HepG2 (cell line): ENCODE results near the gene MIER1. TPM values are rescaled to one million over a fixed set of nuclear protein-coding genes. Genes with fewer than 3 reads are reported as not detected.

Experiments
- ATAC-seq: fragments of 200-7000 bp; cut with Tn5 transposase; 3 replicates; pipeline ENCODE4 v1.9.1; 2020; ENCODE audit warnings: mild to moderate bottlenecking, moderate library complexity
- BruUV-seq: library from RNA; stranded (reverse); fragments of 400-500 nt; replicated peaks from 2 replicates; lab custom pipeline; 2021; lab: Mats Ljungman, UMichigan
- CTCF ChIA-PET: fragments of 300-600 bp; formaldehyde crosslinking; extraction: SDS; loops from one replicate; lab custom pipeline; 2021; ENCODE audit warnings: low total read pairs, inconsistent platforms, low intra/inter-chr PET ratio; lab: Yijun Ruan, JAX
- POLR2A ChIA-PET: fragments of 350-600 bp; sonication (Branson Sonifier 250); formaldehyde crosslinking; loops from one replicate; lab custom pipeline; 2020; ENCODE audit warnings: antibody characterized with exemption, inconsistent platforms; lab: Yijun Ruan, JAX
- DNase-seq: peaks from one replicate; pipeline ENCODE4 v3.0.0-alpha.2; 2015; ENCODE audit warnings: low spot score
- FAIRE-seq: peaks from 3 replicates; lab custom pipeline; 2011; peaks lifted over from hg19 to GRCh38; lab: Jason Lieb, UNC
- H2AFZ ChIP-seq: one replicate; pipeline ENCODE4 v1.6.1; 2011; ENCODE audit warnings: low read length, inconsistent platforms
- H3K27ac ChIP-seq: fragments of 300-600 bp; 3 replicates; pipeline ENCODE4 v1.8.0; 2011; ENCODE audit warnings: mixed run types, mild to moderate bottlenecking, mixed read lengths, low read length, inconsistent platforms; ENCODE audit not compliant: insufficient read depth; ENCODE audit errors: extremely low read length
- H3K27me3 ChIP-seq, 2 experiments: fragments of 200-600 bp in 1 of 2; 2 replicates in 1 of 2; 3 replicates in 1 of 2; pipeline versions ENCODE4 v1.6.0 to v1.8.0; 2011; ENCODE audit warnings: low read length in 2 of 2, mild to moderate bottlenecking in 2 of 2, moderate library complexity in 2 of 2, inconsistent platforms in 1 of 2; ENCODE audit not compliant: insufficient read depth in 2 of 2, control insufficient read depth in 1 of 2
- H3K36me3 ChIP-seq, 2 experiments: fragments of 200-600 bp in 1 of 2; replicated peaks in 1 of 2; 2 replicates in 1 of 2; 3 replicates in 1 of 2; pipeline versions ENCODE4 v1.5.1 to v1.8.0; 2011; ENCODE audit warnings: low read length in 2 of 2, inconsistent platforms in 1 of 2; ENCODE audit not compliant: insufficient read depth in 2 of 2, control insufficient read depth in 1 of 2
- H3K4me1 ChIP-seq: 2 replicates; pipeline ENCODE4 v1.5.1; 2012; ENCODE audit warnings: low read length, inconsistent platforms; ENCODE audit not compliant: insufficient read depth
- H3K4me2 ChIP-seq: 2 replicates; pipeline ENCODE4 v1.6.0; 2011; ENCODE audit warnings: low read depth, low read length, inconsistent platforms
- H3K4me3 ChIP-seq, 3 experiments: fragments of 200-600 bp in 1 of 3; sonication (generic), shearing (Covaris generic) in 1 of 3; replicated peaks in 1 of 3; 2 replicates each; pipeline ENCODE4 v1.5.1; 2011 to 2016; ENCODE audit warnings: low read length in 3 of 3, inconsistent platforms in 2 of 3, low read depth in 2 of 3, mild to moderate bottlenecking in 2 of 3, control low read depth in 1 of 3, mixed read lengths in 1 of 3; ENCODE audit not compliant: insufficient read depth in 1 of 3
- H3K79me2 ChIP-seq: one replicate; pipeline ENCODE4 v1.6.1; 2011; ENCODE audit warnings: low read length, inconsistent platforms; ENCODE audit not compliant: insufficient read depth
- H3K9ac ChIP-seq: 2 replicates; pipeline ENCODE4 v1.6.0; 2011; ENCODE audit warnings: mild to moderate bottlenecking, low read depth, low read length, inconsistent platforms; ENCODE audit not compliant: insufficient read depth
- H3K9me3 ChIP-seq: 2 replicates; pipeline ENCODE4 v1.5.1; 2012; ENCODE audit warnings: mild to moderate bottlenecking, low read length
- H4K20me1 ChIP-seq: 2 replicates; pipeline ENCODE4 v1.6.0; 2011; ENCODE audit warnings: inconsistent platforms, mild to moderate bottlenecking, low read length, moderate library complexity; ENCODE audit not compliant: insufficient read depth
- EHMT2 ChIP-seq: fragments of 200-600 bp; sonication (generic); IDR thresholded peaks from 2 replicates; pipeline ENCODE4 v1.7.0; 2017; ENCODE audit warnings: antibody characterized with exemption, low read depth, low read length, borderline replicate concordance
- EZH2 ChIP-seq: conservative IDR thresholded peaks from 2 replicates; pipeline ENCODE4 v1.6.1; 2012; ENCODE audit warnings: mild to moderate bottlenecking, low read depth, low read length, moderate library complexity
- HOXA3 ChIP-seq: sonication (generic); formaldehyde crosslinking; IDR thresholded peaks from 2 replicates; pipeline ENCODE4 v1.5.0; 2020; ENCODE audit warnings: missing genetic modification reagents
- IRX3 ChIP-seq: sonication (generic); formaldehyde crosslinking; IDR thresholded peaks from 2 replicates; pipeline ENCODE4 v1.8.1; 2023; ENCODE audit warnings: mild to moderate bottlenecking, low read depth, missing genetic modification reagents, borderline replicate concordance
- MAFF ChIP-seq: IDR thresholded peaks from 2 replicates; pipeline ENCODE4 v1.6.1; 2011; ENCODE audit warnings: low read depth, low read length, improper control_type of control experiment
- NR1H2 ChIP-seq: sonication (generic); formaldehyde crosslinking; IDR thresholded peaks from 2 replicates; pipeline ENCODE4 v1.8.1; 2022; ENCODE audit warnings: low read depth, missing genetic modification reagents, borderline replicate concordance
- PBX3 ChIP-seq: sonication (generic); formaldehyde crosslinking; IDR thresholded peaks from 2 replicates; pipeline ENCODE4 v1.8.1; 2023; ENCODE audit warnings: missing genetic modification reagents, inconsistent platforms, borderline replicate concordance
- RAD51 ChIP-seq: fragments of 450-650 bp; IDR thresholded peaks from 2 replicates; pipeline ENCODE4 v1.6.1; 2016; ENCODE audit warnings: borderline replicate concordance
- REXO4 ChIP-seq: sonication (generic); formaldehyde crosslinking; IDR thresholded peaks from 2 replicates; pipeline ENCODE4 v1.8.0; 2022; ENCODE audit warnings: missing genetic modification reagents, mild to moderate bottlenecking, borderline replicate concordance
- SP5 ChIP-seq: IDR thresholded peaks from 2 replicates; pipeline ENCODE4 v1.6.1; 2016; ENCODE audit warnings: low read depth, borderline replicate concordance
- TCF12 ChIP-seq, 2 experiments: fragments of 450-650 bp in 1 of 2; sonication (generic) in 1 of 2; formaldehyde crosslinking in 1 of 2; IDR thresholded peaks; 2 replicates each; pipeline versions ENCODE4 v1.6.1 to v1.8.0; 2017 to 2022; ENCODE audit warnings: antibody characterized with exemption in 1 of 2, mild to moderate bottlenecking in 1 of 2, missing genetic modification reagents in 1 of 2, moderate library complexity in 1 of 2
- ZBTB20 ChIP-seq: sonication (generic); formaldehyde crosslinking; IDR thresholded peaks from 2 replicates; pipeline ENCODE4 v1.8.1; 2023; ENCODE audit warnings: missing genetic modification reagents, low read depth, mild to moderate bottlenecking, borderline replicate concordance
- ZFAT ChIP-seq: sonication (generic); formaldehyde crosslinking; conservative IDR thresholded peaks from 2 replicates; pipeline ENCODE4 v1.8.1; 2023; ENCODE audit warnings: missing genetic modification reagents, inconsistent platforms
- ZNF496 ChIP-seq: sonication (generic); formaldehyde crosslinking; IDR thresholded peaks from 2 replicates; pipeline ENCODE4 v1.8.1; 2023; ENCODE audit warnings: mild to moderate bottlenecking, moderate library complexity, missing genetic modification reagents; ENCODE audit not compliant: insufficient replicate concordance
- ZNF709 ChIP-seq: sonication (generic); formaldehyde crosslinking; IDR thresholded peaks from 2 replicates; pipeline ENCODE4 v1.5.0; 2020; ENCODE audit warnings: mild to moderate bottlenecking, missing genetic modification reagents
- WGBS: methylation state at CpG from one replicate; pipeline ENCODE4 v1.1.6; 2017; ENCODE audit warnings: low lambda C conversion rate; 5-methylcytosine and 5-hydroxymethylcytosine counted together
- in situ Hi-C: cut with HindIII; loops from 2 replicates; pipeline ENCODE4 v1.10.0; 2017; ENCODE audit warnings: low pct_unique_long_range_greater_than_20kb; ENCODE audit not compliant: extremely low pct_ligation_motif_present
- intact Hi-C: fragments of 100-400 bp; cut with micrococcal nuclease; formaldehyde crosslinking; loops from one replicate; pipeline ENCODE4 v1.10.0; 2022; ENCODE audit not compliant: unreplicated experiment
- polyA plus RNA-seq, 8 experiments: library from polyadenylated mRNA; depleted of rRNA in 3 of 8; stranded (reverse) in 7 of 8; unstranded in 1 of 8; fragments of >200 nt; fragmentation: Illumina TruSeq in 4 of 8; extraction: Trizol in 4 of 8; gene quantifications; 2 replicates each; pipeline versions ENCODE4 v1.2.1 to v1.2.3, GENCODE V29; 2011 to 2016; ENCODE audit warnings: low read depth in 4 of 8, missing spikeins in 1 of 8, mixed read lengths in 1 of 8; ENCODE audit not compliant: insufficient read depth in 1 of 8
- total RNA-seq, 5 experiments: library from RNA; depleted of rRNA; stranded (reverse); fragments of >200 nt; fragmentation: Illumina TruSeq; extraction: Trizol; gene quantifications; 2 replicates each; pipeline ENCODE4 v1.2.3, GENCODE V29; 2016; ENCODE audit warnings: low read depth in 1 of 5

MIER1 gene
- total and polyA plus RNA-seq, 2 of the 13 experiments (the other 11 are each of a cell fraction or from before 2014, with no cell fraction given), result 7.0 to 30.4 TPM

GRCh38 chr1:67019121-67019520 is 94.3 kb downstream of the MIER1 start:
- Histone ChIP-seq H3K4me2 (no peak overlapping the region), H3K79me2 (no peaks in the 10 kb centered on the region), H3K27ac (no peak overlapping the region), H3K36me3 (peaks cover 10 to 44% of the 10 kb centered on the region in 2 experiments; a peak in 4 of 5 replicates), H4K20me1 (no peaks in the 10 kb centered on the region), H3K4me3 (no peak overlapping the region), H3K9me3 (no peaks in the 10 kb centered on the region), H2AFZ (no peak overlapping the region), H3K4me1 (no peaks in the 10 kb centered on the region), H3K9ac (no peak overlapping the region), H3K27me3 (no peaks in the 10 kb centered on the region)
- TF ChIP-seq SP5 (no peak), HOXA3 (CRISPR knock-in tag) (no peak), ZFAT (CRISPR knock-in tag) (no peak), EZH2 (no peak)
- no peak for FAIRE-seq
- intact Hi-C loops, result no loop called here
- CTCF ChIA-PET, result no interaction called here
- no TSS peak for BruUV-seq
- no peak for ATAC-seq
- DNase-seq, result no peak
- WGBS, result 96% methylated on average over 4 of the region's 4 CpGs
- POLR2A ChIA-PET, result interaction anchor here (1.2 kb wide), 1 partner anchor 89 kb away, joined by 3 read pairs; no protein-coding TSS in a partner anchor
- in situ Hi-C loops, result no loop called here

GRCh38 chr1:67019600-67020136 is 94.9 kb downstream of the MIER1 start:
- peaks cover 10 to 50% of the 10 kb centered on the region in 2 experiments; a peak in 4 of 5 replicates for H3K36me3 ChIP-seq
- no peaks in the 10 kb centered on the region for H3K9me3 ChIP-seq
- in situ Hi-C loops, result no loop called here
- H3K79me2 ChIP-seq, result no peaks in the 10 kb centered on the region
- H3K4me1 ChIP-seq, result no peaks in the 10 kb centered on the region
- no peak overlapping the region for H2AFZ ChIP-seq
- H3K4me3 ChIP-seq, result no peak overlapping the region
- H3K27me3 ChIP-seq, result no peaks in the 10 kb centered on the region
- TF ChIP-seq ZBTB20 (CRISPR knock-in tag), result no peak
- TF ChIP-seq RAD51, result no peak
- no peak for TF ChIP-seq MAFF
- TF ChIP-seq ZNF496 (CRISPR knock-in tag), result no peak
- no peak for TF ChIP-seq PBX3 (CRISPR knock-in tag)
- TF ChIP-seq ZNF709 (CRISPR knock-in tag), result no peak
- no peak for TF ChIP-seq NR1H2 (CRISPR knock-in tag)
- TF ChIP-seq EHMT2, result no peak
- TF ChIP-seq IRX3 (CRISPR knock-in tag), result no peak
- TF ChIP-seq REXO4 (CRISPR knock-in tag), result no peak
- TF ChIP-seq TCF12 (IDR thresholded peaks at IDR 0.05), result no peak
- no peak for TF ChIP-seq TCF12 (CRISPR knock-in tag; IDR thresholded peaks at IDR 0.05)
- no TSS peak for BruUV-seq
- H4K20me1 ChIP-seq, result no peaks in the 10 kb centered on the region
- intact Hi-C loops, result no loop called here
- DNase-seq, result no peak
- no peak overlapping the region for H3K9ac ChIP-seq
- 100% methylated on average over 1 of the region's 1 CpG for WGBS
- H3K27ac ChIP-seq, result no peak overlapping the region
- ChIA-PET CTCF (no interaction called here), POLR2A (interaction anchor here (1.2 kb wide), 1 partner anchor 89 kb away, joined by 3 read pairs; no protein-coding TSS in a partner anchor)
- FAIRE-seq, result no peak
- ATAC-seq, result no peak
- H3K4me2 ChIP-seq, result no peak overlapping the region
